SK-N-SH (cell line): ENCODE data around the gene CCDC183. TPM values are rescaled to one million over a fixed set of nuclear protein-coding genes. Genes with fewer than 3 reads are reported as not detected.
A peak's percentile ranks its signal among the peaks of the same experiment; 100 is the strongest.

Source experiments
- CTCF ChIA-PET: fragments of 300-600, 350-600 bp; formaldehyde crosslinking; extraction: SDS; loops from one replicate; lab custom pipeline; 2021; lab: Yijun Ruan, JAX
- POLR2A ChIA-PET: fragments of 350-600 bp; sonication (Branson Sonifier 250); formaldehyde crosslinking; extraction: SDS; loops from one replicate; lab custom pipeline; 2020; ENCODE audit warnings: antibody characterized with exemption, inconsistent platforms; lab: Yijun Ruan, JAX
- DNase-seq: peaks from one replicate; pipeline ENCODE4 v3.0.0; 2012
- H2AFZ ChIP-seq: fragments of 200-600 bp; sonication (generic); 2 replicates; pipeline ENCODE4 v1.8.1; 2016; ENCODE audit warnings: antibody characterized with exemption, mild to moderate bottlenecking, low read depth
- H3F3A ChIP-seq: fragments of 200-600 bp; sonication (generic); replicated peaks from 2 replicates; pipeline ENCODE3; 2016; ENCODE audit warnings: antibody characterized with exemption, mild to moderate bottlenecking; ENCODE audit not compliant: insufficient read depth
- H3K27ac ChIP-seq, 2 experiments: fragments of 200-500 bp in 1 of 2; fragments of 200-600 bp in 1 of 2; sonication (Bioruptor generic) in 1 of 2; sonication (generic), shearing (Covaris generic) in 1 of 2; 2 replicates each; pipeline versions ENCODE4 v1.5.1 to v1.6.1; 2014 to 2016; ENCODE audit warnings: low read depth in 2 of 2, inconsistent platforms in 1 of 2, low read length in 1 of 2, mild to moderate bottlenecking in 1 of 2, mixed read lengths in 1 of 2
- H3K27me3 ChIP-seq: fragments of 200-600 bp; sonication (generic), shearing (Covaris generic); 2 replicates; pipeline ENCODE4 v1.6.1; 2016; ENCODE audit warnings: mixed run types; ENCODE audit not compliant: insufficient read depth
- H3K36me3 ChIP-seq, 2 experiments: fragments of 200-500 bp in 1 of 2; fragments of 200-600 bp in 1 of 2; sonication (Bioruptor generic) in 1 of 2; sonication (generic) in 1 of 2; replicated peaks in 1 of 2; 2 replicates each; pipeline versions ENCODE3 to v1.5.1; 2014 to 2016; ENCODE audit warnings: low read length in 1 of 2, mild to moderate bottlenecking in 1 of 2; ENCODE audit not compliant: insufficient read depth in 2 of 2, control insufficient read depth in 1 of 2
- H3K4me1 ChIP-seq, 2 experiments: fragments of 200-500 bp in 1 of 2; fragments of 200-600 bp in 1 of 2; sonication (Bioruptor generic) in 1 of 2; sonication (generic), shearing (Covaris generic) in 1 of 2; 2 replicates each; pipeline versions ENCODE4 v1.5.1 to v1.6.1; 2014 to 2016; ENCODE audit warnings: low read depth in 1 of 2, low read length in 1 of 2, mixed run types in 1 of 2; ENCODE audit not compliant: insufficient read depth in 2 of 2, control insufficient read depth in 1 of 2
- H3K4me2 ChIP-seq: fragments of 200-600 bp; sonication (generic), shearing (Covaris generic); 2 replicates; pipeline ENCODE4 v1.6.1; 2017; ENCODE audit warnings: mixed run types
- H3K4me3 ChIP-seq, 2 experiments: fragments of 200-500 bp in 1 of 2; fragments of 200-600 bp in 1 of 2; sonication (Bioruptor generic) in 1 of 2; sonication (generic), shearing (Covaris generic) in 1 of 2; 2 replicates each; pipeline versions ENCODE4 v1.5.1 to v1.8.1; 2014 to 2016; ENCODE audit warnings: low read depth in 2 of 2, inconsistent platforms in 1 of 2, low read length in 1 of 2, mild to moderate bottlenecking in 1 of 2, mixed read lengths in 1 of 2, moderate library complexity in 1 of 2
- H3K79me2 ChIP-seq: fragments of 200-600 bp; sonication (generic); 2 replicates; pipeline ENCODE4 v1.8.1; 2017; ENCODE audit warnings: mild to moderate bottlenecking; ENCODE audit not compliant: insufficient read depth
- H3K9ac ChIP-seq: fragments of 200-600 bp; sonication (generic); 2 replicates; pipeline ENCODE4 v1.6.1; 2017; ENCODE audit warnings: mixed run types
- H3K9me2 ChIP-seq: fragments of 200-600 bp; sonication (generic); 2 replicates; pipeline ENCODE4 v1.6.1; 2017; ENCODE audit warnings: mixed run types
- H3K9me3 ChIP-seq: fragments of 200-600 bp; sonication (generic); 2 replicates; pipeline ENCODE4 v1.6.1; 2017; ENCODE audit warnings: mixed run types, mild to moderate bottlenecking, moderate library complexity
- H4K20me1 ChIP-seq: fragments of 200-600 bp; sonication (generic); 2 replicates; pipeline ENCODE4 v1.6.1; 2017; ENCODE audit warnings: mild to moderate bottlenecking, mixed run types; ENCODE audit not compliant: insufficient read depth
- CHD2 ChIP-seq: fragments of 150-350 bp; IDR thresholded peaks from 2 replicates; pipeline ENCODE4 v1.6.1; 2018; ENCODE audit warnings: low read length; ENCODE audit not compliant: partially characterized antibody
- ELF1 ChIP-seq: IDR thresholded peaks from 2 replicates; pipeline ENCODE4 v1.4.0; 2012
- FOXM1 ChIP-seq: IDR thresholded peaks from 2 replicates; pipeline ENCODE4 v1.4.0; 2012; ENCODE audit warnings: low read depth, mild to moderate bottlenecking
- NRF1 ChIP-seq: IDR thresholded peaks from 2 replicates; pipeline ENCODE4 v1.6.1; 2012; ENCODE audit warnings: low read depth, mild to moderate bottlenecking, low read length
- POLR2AphosphoS5 ChIP-seq: IDR thresholded peaks from 2 replicates; pipeline ENCODE4 v1.6.1; 2012; ENCODE audit warnings: low read depth, low read length
- RAD21 ChIP-seq: IDR thresholded peaks from 2 replicates; pipeline ENCODE4 v1.6.1; 2012; ENCODE audit warnings: mild to moderate bottlenecking, low read length
- RXRA ChIP-seq: IDR thresholded peaks from 2 replicates; pipeline ENCODE4 v1.4.0; 2012; ENCODE audit warnings: low read depth, mild to moderate bottlenecking, borderline replicate concordance
- SIN3A ChIP-seq: IDR thresholded peaks from 2 replicates; pipeline ENCODE4 v1.6.1; 2012; ENCODE audit warnings: low read depth, mild to moderate bottlenecking, low read length, moderate library complexity, borderline replicate concordance
- TAF1 ChIP-seq: IDR thresholded peaks from 2 replicates; pipeline ENCODE4 v1.6.1; 2012; ENCODE audit warnings: low read depth, mild to moderate bottlenecking, low read length, moderate library complexity, borderline replicate concordance
- YY1 ChIP-seq: IDR thresholded peaks from 2 replicates; pipeline ENCODE4 v1.4.0; 2012; ENCODE audit warnings: low read depth, mild to moderate bottlenecking
- WGBS: methylation state at CpG from one replicate; pipeline ENCODE4 v1.1.6; 2017; ENCODE audit warnings: low lambda C conversion rate; 5-methylcytosine and 5-hydroxymethylcytosine counted together
- polyA plus RNA-seq, 3 experiments: library from polyadenylated mRNA; depleted of rRNA; stranded (reverse); fragments of >200 nt; gene quantifications; 2 replicates each; pipeline ENCODE4 v1.2.3, GENCODE V29; 2012
- TF ChIP-seq, protein P1 (sequence below): fragments of 150-350 bp; IDR thresholded peaks from 2 replicates; pipeline ENCODE4 v1.6.1; 2016; ENCODE audit warnings: mild to moderate bottlenecking, low read depth, low read length
- TF ChIP-seq, protein P2 (sequence below): fragments of 200-600 bp; sonication (generic); IDR thresholded peaks from 2 replicates; pipeline ENCODE4 v1.6.1; 2017; ENCODE audit warnings: antibody characterized with exemption, mild to moderate bottlenecking, moderate library complexity
- TF ChIP-seq, protein P3 (sequence below): IDR thresholded peaks from 2 replicates; pipeline ENCODE4; 2012

The CCDC183 gene
- polyA plus RNA-seq, 1 of the 3 experiments (the other 2 are of a cell fraction) = 5.3 TPM

DNA sequence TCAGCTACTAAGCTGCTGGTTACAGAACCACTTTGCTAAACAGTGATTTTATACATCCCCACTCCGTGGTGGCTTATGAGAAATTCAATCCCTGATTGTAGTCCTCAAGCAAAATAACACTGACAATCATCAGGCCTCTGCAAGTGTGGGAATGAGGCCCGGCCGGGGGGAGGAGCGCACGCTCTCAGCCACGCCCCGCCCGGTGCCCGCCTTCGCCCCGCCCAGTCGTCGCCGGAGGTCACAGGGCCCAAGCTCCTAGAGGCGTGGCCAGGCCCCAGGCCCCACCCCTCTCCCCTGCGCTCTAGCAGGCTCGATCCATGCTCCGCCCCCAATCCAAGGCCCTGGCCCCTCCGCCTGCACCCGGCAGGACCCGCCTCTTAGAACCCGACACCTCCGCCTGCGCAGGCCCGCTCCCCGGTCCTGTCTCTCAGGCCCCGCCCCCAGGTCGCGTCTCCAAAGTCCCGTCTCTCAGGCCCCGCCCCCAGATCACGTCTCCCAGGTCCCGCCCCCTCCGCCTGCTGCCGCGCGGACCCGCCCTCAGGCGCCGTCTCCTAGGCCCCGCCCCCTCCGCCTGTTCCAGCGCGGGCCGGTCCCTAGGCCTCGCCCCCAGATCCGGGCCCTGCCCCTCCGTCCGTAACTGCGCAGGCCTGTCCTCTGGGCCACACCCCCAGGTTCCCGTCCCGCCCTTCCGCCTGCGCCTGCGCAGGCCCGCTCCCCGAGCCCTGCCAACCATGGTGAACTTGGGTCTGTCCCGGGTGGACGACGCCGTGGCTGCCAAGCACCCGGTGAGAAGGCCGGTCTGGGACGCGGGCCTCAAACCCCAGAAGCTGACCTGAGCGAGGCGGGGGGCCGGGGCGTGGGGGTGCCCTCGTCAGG, 5.3 kb upstream of the CCDC183 start, which contains the start of gene TMEM141 (continued):
- TF ChIP-seq, protein P1, sequence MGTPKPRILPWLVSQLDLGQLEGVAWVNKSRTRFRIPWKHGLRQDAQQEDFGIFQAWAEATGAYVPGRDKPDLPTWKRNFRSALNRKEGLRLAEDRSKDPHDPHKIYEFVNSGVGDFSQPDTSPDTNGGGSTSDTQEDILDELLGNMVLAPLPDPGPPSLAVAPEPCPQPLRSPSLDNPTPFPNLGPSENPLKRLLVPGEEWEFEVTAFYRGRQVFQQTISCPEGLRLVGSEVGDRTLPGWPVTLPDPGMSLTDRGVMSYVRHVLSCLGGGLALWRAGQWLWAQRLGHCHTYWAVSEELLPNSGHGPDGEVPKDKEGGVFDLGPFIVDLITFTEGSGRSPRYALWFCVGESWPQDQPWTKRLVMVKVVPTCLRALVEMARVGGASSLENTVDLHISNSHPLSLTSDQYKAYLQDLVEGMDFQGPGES = 0 out of 2 replicates have a peak, but pooled peaks have one; percentile 4
- TF ChIP-seq, protein P2, sequence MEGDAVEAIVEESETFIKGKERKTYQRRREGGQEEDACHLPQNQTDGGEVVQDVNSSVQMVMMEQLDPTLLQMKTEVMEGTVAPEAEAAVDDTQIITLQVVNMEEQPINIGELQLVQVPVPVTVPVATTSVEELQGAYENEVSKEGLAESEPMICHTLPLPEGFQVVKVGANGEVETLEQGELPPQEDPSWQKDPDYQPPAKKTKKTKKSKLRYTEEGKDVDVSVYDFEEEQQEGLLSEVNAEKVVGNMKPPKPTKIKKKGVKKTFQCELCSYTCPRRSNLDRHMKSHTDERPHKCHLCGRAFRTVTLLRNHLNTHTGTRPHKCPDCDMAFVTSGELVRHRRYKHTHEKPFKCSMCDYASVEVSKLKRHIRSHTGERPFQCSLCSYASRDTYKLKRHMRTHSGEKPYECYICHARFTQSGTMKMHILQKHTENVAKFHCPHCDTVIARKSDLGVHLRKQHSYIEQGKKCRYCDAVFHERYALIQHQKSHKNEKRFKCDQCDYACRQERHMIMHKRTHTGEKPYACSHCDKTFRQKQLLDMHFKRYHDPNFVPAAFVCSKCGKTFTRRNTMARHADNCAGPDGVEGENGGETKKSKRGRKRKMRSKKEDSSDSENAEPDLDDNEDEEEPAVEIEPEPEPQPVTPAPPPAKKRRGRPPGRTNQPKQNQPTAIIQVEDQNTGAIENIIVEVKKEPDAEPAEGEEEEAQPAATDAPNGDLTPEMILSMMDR = no peak
- TF ChIP-seq, protein P3, sequence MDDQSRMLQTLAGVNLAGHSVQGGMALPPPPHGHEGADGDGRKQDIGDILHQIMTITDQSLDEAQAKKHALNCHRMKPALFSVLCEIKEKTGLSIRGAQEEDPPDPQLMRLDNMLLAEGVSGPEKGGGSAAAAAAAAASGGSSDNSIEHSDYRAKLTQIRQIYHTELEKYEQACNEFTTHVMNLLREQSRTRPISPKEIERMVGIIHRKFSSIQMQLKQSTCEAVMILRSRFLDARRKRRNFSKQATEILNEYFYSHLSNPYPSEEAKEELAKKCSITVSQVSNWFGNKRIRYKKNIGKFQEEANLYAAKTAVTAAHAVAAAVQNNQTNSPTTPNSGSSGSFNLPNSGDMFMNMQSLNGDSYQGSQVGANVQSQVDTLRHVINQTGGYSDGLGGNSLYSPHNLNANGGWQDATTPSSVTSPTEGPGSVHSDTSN = no peak
- TF ChIP-seq POLR2AphosphoS5 (peak; percentile 87), CHD2 (peak; percentile 18), TAF1 (peak; percentile 67), RXRA (no peak), FOXM1 (no peak), ELF1 (no peak), NRF1 (peak; percentile 95)

DNA sequence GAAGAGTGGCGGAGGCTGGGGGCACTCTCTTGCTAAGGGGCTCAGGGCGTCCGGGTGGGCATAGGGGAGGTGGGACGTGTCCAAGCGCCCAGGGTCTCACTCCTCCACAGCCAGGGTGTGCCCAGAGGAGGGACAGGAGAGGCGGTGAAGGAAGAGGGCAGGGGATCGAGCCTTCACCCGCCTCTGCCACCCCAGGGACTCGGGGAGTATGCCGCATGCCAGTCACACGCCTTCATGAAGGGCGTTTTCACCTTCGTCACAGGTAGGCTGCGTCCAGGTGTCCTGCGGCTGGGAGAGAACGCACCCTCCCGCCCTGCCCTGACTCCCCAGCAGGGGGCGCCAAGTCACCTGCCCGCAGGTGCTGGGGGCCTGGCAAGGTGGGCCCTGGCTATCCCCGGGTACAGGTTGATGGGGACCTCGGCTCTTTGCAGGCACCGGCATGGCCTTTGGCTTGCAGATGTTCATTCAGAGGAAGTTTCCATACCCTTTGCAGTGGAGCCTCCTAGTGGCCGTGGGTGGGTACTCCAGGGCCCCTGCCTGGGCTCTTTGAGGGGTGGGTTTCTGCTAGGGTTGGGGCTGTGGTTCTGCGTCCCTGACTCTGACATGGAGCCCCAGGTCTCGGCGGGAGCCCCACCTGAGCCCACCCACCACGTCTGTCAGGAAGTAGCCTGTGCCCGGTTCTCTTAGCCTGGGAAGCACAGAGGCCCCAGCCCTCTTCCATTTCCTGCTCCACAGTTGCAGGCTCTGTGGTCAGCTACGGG, 4.4 kb upstream of the CCDC183 start:
- ChIA-PET POLR2A (interaction anchor here (0.6 kb wide), 1 partner anchor 73 kb away, joined by 3 read pairs; no protein-coding TSS in a partner anchor), CTCF (interaction anchor here (0.6 to 5.0 kb wide), 25 partner anchors 9 to 258 kb away, joined by 3 to 36 read pairs (median 4); partner anchors contain the start of genes AJM1, LCN15 and RABL6)
- peaks cover 15% of the 10 kb centered on the region for H3F3A ChIP-seq
- peak overlapping the region; percentile 72; the same call in 1 of the 2 replicates for H2AFZ ChIP-seq
- H3K4me1 ChIP-seq = peaks cover 7 to 37% of the 10 kb centered on the region in 2 experiments
- peak overlapping the region; percentile 90 for H3K9ac ChIP-seq
- H3K27me3 ChIP-seq = no peaks in the 10 kb centered on the region
- H3K27ac ChIP-seq = peak overlapping the region; percentile 67 to 90
- H4K20me1 ChIP-seq = peaks cover 5% of the 10 kb centered on the region; the same call in 1 of the 2 replicates
- TF ChIP-seq YY1 (0 out of 2 replicates have a peak, but pooled peaks have one; percentile 15), SIN3A (peak; percentile 15; the same call in 1 of the 2 replicates), RAD21 (peak; percentile 43), FOXM1 (no peak)
- TF ChIP-seq, protein P2 = peak; percentile 100
- H3K79me2 ChIP-seq = peaks cover 11% of the 10 kb centered on the region
- no peaks in the 10 kb centered on the region for H3K9me2 ChIP-seq
- no peaks in the 10 kb centered on the region for H3K9me3 ChIP-seq
- peaks cover 0 to 9% of the 10 kb centered on the region in 2 experiments for H3K36me3 ChIP-seq
- H3K4me2 ChIP-seq = peak overlapping the region; percentile 100
- DNase-seq = peak; percentile 59
- peak overlapping the region; percentile 89 to 95 for H3K4me3 ChIP-seq
- 10% methylated on average over 9 of the region's 29 CpGs for WGBS
